Body of pancreas (tissue), 4 donors: ENCODE results near the gene SDC3. TPM values are rescaled to one million over a fixed set of nuclear protein-coding genes. Genes with fewer than 3 reads are reported as not detected.

Source experiments
- ATAC-seq: fragments of 150-250 bp; one replicate; pipeline ENCODE4 v1.9.1; 2016
- DNase-seq, 4 donors: peaks; one replicate each; pipeline ENCODE4 v3.0.0-alpha.2; 2019
- H3K27ac ChIP-seq, 4 donors: fragments of 200-600 bp; sonication (generic); 1 replicate in 3 of 4; 2 replicates in 1 of 4; pipeline versions ENCODE4 v1.5.1 to v1.6.1; 2016 to 2019; ENCODE audit warnings: mild to moderate bottlenecking in 1 of 4, mixed read lengths in 1 of 4, moderate library complexity in 1 of 4
- H3K27me3 ChIP-seq, 2 donors: fragments of 200-600 bp; sonication (generic); one replicate each; pipeline ENCODE4 v1.6.0; 2016; ENCODE audit warnings: mild to moderate bottlenecking in 1 of 2
- H3K36me3 ChIP-seq, 2 donors: fragments of 200-600 bp; sonication (generic); replicated peaks in 1 of 2; 2 replicates each; pipeline ENCODE4 v1.5.1; 2016; ENCODE audit warnings: low read depth in 2 of 2; ENCODE audit not compliant: insufficient read depth in 1 of 2
- H3K4me1 ChIP-seq: fragments of 200-600 bp; sonication (generic); one replicate; pipeline ENCODE4 v1.6.0; 2016
- H3K4me3 ChIP-seq, 2 donors: fragments of 200-600 bp; sonication (generic); 1 replicate in 1 of 2; 2 replicates in 1 of 2; pipeline ENCODE4 v1.5.1; 2016 to 2019
- H3K9me3 ChIP-seq, 3 donors: fragments of 200-600 bp; sonication (generic); 1 replicate in 2 of 3; 2 replicates in 1 of 3; pipeline ENCODE4 v1.5.1; 2016
- POLR2A ChIP-seq, 3 donors: fragments of 450-650 bp; IDR thresholded peaks; one replicate each; pipeline ENCODE4 v1.6.1; 2016; ENCODE audit warnings: antibody characterized with exemption in 3 of 3, mild to moderate bottlenecking in 2 of 3
- WGBS, 2 donors: methylation state at CpG; one replicate each; pipeline ENCODE4 v1.1.5; 2017; 5-methylcytosine and 5-hydroxymethylcytosine counted together
- intact Hi-C: fragments of 100-400 bp; cut with DNase I; formaldehyde crosslinking; loops from one replicate; pipeline ENCODE4 v1.15.1; 2023
- total RNA-seq, 2 donors: library from RNA; depleted of rRNA; stranded (reverse); fragments of >200 nt; gene quantifications; one replicate each; pipeline ENCODE4 v1.1.0, GENCODE V29; 2016
- TF ChIP-seq, protein P1 (sequence below), 7 experiments: fragments of 450-650 bp in 4 of 7; fragments of 200-600 bp in 3 of 7; sonication (generic) in 3 of 7; IDR thresholded peaks; one replicate each; pipeline ENCODE4 v1.5.1; 2016 to 2019; ENCODE audit warnings: antibody characterized with exemption in 7 of 7

Gene SDC3
- total RNA-seq, 2 donors from 2014 or later: 7.8 to 19.1 TPM

- WGBS, 2 donors: 79 to 80% methylated on average over 9 to 13 of the region's 13 CpGs
- TF ChIP-seq POLR2A (IDR thresholded peaks at IDR 0.05): no peak
- TF ChIP-seq, protein P1, sequence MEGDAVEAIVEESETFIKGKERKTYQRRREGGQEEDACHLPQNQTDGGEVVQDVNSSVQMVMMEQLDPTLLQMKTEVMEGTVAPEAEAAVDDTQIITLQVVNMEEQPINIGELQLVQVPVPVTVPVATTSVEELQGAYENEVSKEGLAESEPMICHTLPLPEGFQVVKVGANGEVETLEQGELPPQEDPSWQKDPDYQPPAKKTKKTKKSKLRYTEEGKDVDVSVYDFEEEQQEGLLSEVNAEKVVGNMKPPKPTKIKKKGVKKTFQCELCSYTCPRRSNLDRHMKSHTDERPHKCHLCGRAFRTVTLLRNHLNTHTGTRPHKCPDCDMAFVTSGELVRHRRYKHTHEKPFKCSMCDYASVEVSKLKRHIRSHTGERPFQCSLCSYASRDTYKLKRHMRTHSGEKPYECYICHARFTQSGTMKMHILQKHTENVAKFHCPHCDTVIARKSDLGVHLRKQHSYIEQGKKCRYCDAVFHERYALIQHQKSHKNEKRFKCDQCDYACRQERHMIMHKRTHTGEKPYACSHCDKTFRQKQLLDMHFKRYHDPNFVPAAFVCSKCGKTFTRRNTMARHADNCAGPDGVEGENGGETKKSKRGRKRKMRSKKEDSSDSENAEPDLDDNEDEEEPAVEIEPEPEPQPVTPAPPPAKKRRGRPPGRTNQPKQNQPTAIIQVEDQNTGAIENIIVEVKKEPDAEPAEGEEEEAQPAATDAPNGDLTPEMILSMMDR (IDR thresholded peaks at IDR 0.05): no peak
- Histone ChIP-seq H3K27me3 (no peaks in the 10 kb centered on the region), H3K9me3 (no peaks in the 10 kb centered on the region), H3K4me1 (no peaks in the 10 kb centered on the region), H3K4me3 (no peak overlapping the region), H3K27ac (no peak overlapping the region), H3K36me3 (no peaks in the 10 kb centered on the region)
- intact Hi-C loops: no loop called here
- no peak for ATAC-seq
- no peak for DNase-seq
Measured at GRCh38 chr1:30878559-30878958, 30.0 kb downstream of the SDC3 start.

- Histone ChIP-seq H3K4me3 (no peak overlapping the region), H3K36me3 (no peaks in the 10 kb centered on the region), H3K4me1 (no peaks in the 10 kb centered on the region), H3K9me3 (no peaks in the 10 kb centered on the region), H3K27me3 (no peaks in the 10 kb centered on the region), H3K27ac (no peak overlapping the region)
- ATAC-seq: no peak
- DNase-seq: no peak
- 80% methylated on average over 9 of the region's 9 CpGs; no CpG with 5 or more reads in 1 of the 2 donors for WGBS, 2 donors
- TF ChIP-seq, protein P1 (IDR thresholded peaks at IDR 0.05): no peak
- no peak for TF ChIP-seq POLR2A (IDR thresholded peaks at IDR 0.05)
- intact Hi-C loops: no loop called here
Measured at GRCh38 chr1:30878016-30878415, 30.5 kb downstream of the SDC3 start.

GRCh38 chr1:30877205-30877912 is 31.2 kb downstream of the SDC3 start:
- intact Hi-C loops: no loop called here
- no peak for TF ChIP-seq POLR2A (IDR thresholded peaks at IDR 0.05)
- TF ChIP-seq, protein P1 (IDR thresholded peaks at IDR 0.05): no peak
- no peaks in the 10 kb centered on the region for H3K9me3 ChIP-seq
- no peaks in the 10 kb centered on the region for H3K4me1 ChIP-seq
- no peaks in the 10 kb centered on the region for H3K36me3 ChIP-seq
- H3K27ac ChIP-seq: no peak overlapping the region
- H3K4me3 ChIP-seq: no peak overlapping the region
- no peaks in the 10 kb centered on the region for H3K27me3 ChIP-seq
- peak in 3 of 4 donors; percentile 36 to 72 (median 44) for DNase-seq
- WGBS, 2 donors: 55 to 69% methylated on average over 10 of the region's 10 CpGs
- ATAC-seq: peak; percentile 58

- no peaks in the 10 kb centered on the region for H3K4me1 ChIP-seq
- no peaks in the 10 kb centered on the region for H3K36me3 ChIP-seq
- intact Hi-C loops: no loop called here
- DNase-seq (no peak), ATAC-seq (no peak)
- H3K27me3 ChIP-seq: no peaks in the 10 kb centered on the region
- H3K9me3 ChIP-seq: no peaks in the 10 kb centered on the region
- TF ChIP-seq, protein P1 (IDR thresholded peaks at IDR 0.05): no peak
- no peak overlapping the region for H3K4me3 ChIP-seq
- 89 to 94% methylated on average over 9 to 18 of the region's 25 CpGs for WGBS, 2 donors
- H3K27ac ChIP-seq: no peak overlapping the region
Measured at GRCh38 chr1:30876451-30877204, 31.9 kb downstream of the SDC3 start.
